SK-N-MC (cell line): ENCODE results near the gene KIF1A.

Experiments used
- EZH2 ChIP-seq: fragments of 200-600 bp; sonication (generic); IDR thresholded peaks from one replicate; pipeline ENCODE4 v1.6.1; 2017; ENCODE audit warnings: antibody characterized with exemption
- POLR2AphosphoS5 ChIP-seq: IDR thresholded peaks from 2 replicates; pipeline ENCODE4 v1.6.1; 2012; ENCODE audit warnings: mild to moderate bottlenecking, low read depth, low read length, borderline replicate concordance

DNA sequence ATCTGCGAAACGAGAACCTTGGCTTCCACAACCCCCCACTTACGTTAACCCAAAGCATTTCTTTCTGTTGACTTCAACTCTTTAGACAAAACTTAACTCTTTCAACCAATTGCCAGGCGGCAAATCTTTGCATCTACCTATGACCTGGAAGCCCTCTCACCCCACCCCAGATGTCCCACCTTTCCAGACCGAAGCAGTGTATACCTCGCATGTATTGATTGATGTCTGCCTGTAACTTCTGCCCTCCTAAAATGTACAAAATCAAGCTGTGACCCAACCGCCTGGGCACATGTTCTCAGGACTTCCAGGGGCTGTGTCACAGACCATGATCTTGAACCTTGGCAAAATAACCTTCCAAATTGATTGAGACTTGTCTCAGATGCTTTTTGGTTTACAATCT, 149.6 kb downstream of the KIF1A start:
- TF ChIP-seq EZH2 = no peak
- TF ChIP-seq POLR2AphosphoS5 = no peak
